Ectodermal cell (in vitro differentiated cells): ENCODE results near the gene PER3.
"Not testable (repeated sequence)": the region's sequence is repeated elsewhere in the genome, so short reads cannot be mapped to it uniquely, and the experiment has no call there.

Source experiments
- H3K27ac ChIP-seq: 2 replicates; pipeline ENCODE4 v1.7.0; 2013; ENCODE audit warnings: mild to moderate bottlenecking, low read depth, low read length; ENCODE audit not compliant: insufficient read depth, poor library complexity, severe bottlenecking
- H3K27me3 ChIP-seq: 2 replicates; pipeline ENCODE4 v1.7.0; 2013; ENCODE audit warnings: mild to moderate bottlenecking, low read length; ENCODE audit not compliant: insufficient read depth, control insufficient read depth, poor library complexity, severe bottlenecking
- H3K36me3 ChIP-seq: one replicate; pipeline ENCODE4 v1.7.0; 2013; ENCODE audit warnings: low read length; ENCODE audit not compliant: control insufficient read depth, insufficient read depth
- H3K4me1 ChIP-seq: one replicate; pipeline ENCODE4 v1.7.0; 2013; ENCODE audit warnings: low read length; ENCODE audit not compliant: control insufficient read depth, insufficient read depth
- H3K4me3 ChIP-seq: 2 replicates; pipeline ENCODE4 v1.7.0; 2013; ENCODE audit warnings: low read depth, low read length, control low read depth; ENCODE audit not compliant: insufficient read depth
- H3K9me3 ChIP-seq: 2 replicates; pipeline ENCODE4 v1.7.0; 2013; ENCODE audit warnings: mild to moderate bottlenecking, low read length, moderate library complexity; ENCODE audit not compliant: control insufficient read depth
- WGBS, 2 experiments: methylation state at CpG; one replicate each; pipeline ENCODE4 v1.1.7; 2013; ENCODE audit warnings: missing lambda C conversion rate in 2 of 2; 5-methylcytosine and 5-hydroxymethylcytosine counted together

Gene PER3

DNA sequence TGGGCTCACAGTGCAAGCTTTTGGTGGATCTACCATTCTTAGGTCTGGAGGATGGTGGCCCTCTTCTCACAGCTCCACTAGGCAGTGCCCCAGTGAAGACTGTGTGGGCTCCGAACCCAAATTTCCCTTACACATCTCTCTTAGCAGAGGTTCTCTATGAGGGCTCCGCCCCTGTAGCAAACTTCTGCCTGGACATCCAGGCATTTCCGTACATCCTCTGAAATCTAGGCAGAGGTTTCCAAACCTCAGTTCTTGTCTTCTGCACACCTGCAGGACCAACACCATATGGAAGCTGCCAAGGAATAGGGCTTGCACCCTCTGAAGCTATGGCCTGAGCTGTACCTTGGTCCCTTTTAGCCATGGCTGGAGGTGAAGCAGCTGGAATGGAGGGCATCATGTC, 6.9 kb downstream of the PER3 start:
- not testable (repeated sequence) for H3K4me1 ChIP-seq, H3K27me3 ChIP-seq, H3K9me3 ChIP-seq, H3K27ac ChIP-seq, H3K4me3 ChIP-seq
- peaks cover 32% of the 10 kb centered on the region for H3K36me3 ChIP-seq
- 92 to 96% methylated on average over 3 of the region's 3 CpGs for WGBS, 2 experiments

DNA sequence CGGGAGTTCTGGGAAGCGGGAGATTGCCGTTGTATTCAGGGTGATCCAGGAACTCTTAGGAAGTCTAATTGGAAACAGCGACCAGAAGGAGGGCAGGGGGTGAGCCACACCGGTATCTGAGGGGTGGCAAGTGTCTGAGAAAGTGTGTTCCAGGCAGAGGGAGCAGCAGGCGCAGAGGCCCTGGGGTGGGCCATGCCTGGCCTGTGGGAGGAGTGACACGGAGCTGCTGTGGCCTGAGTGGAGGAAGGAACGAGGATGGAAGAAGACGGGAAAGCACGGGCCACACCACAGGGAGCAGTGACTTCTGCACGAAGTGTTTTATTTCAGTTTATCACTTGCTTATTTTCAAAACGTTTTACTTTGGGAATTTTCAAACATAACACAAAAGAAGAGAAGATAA, 11.3 kb downstream of the PER3 start:
- peaks cover 9% of the 10 kb centered on the region for H3K36me3 ChIP-seq
- H3K9me3 ChIP-seq: no peaks in the 10 kb centered on the region
- no peak overlapping the region for H3K27ac ChIP-seq
- no peak overlapping the region for H3K4me3 ChIP-seq
- no peaks in the 10 kb centered on the region for H3K27me3 ChIP-seq
- 90% methylated on average over 12 of the region's 12 CpGs for WGBS, 2 experiments
- H3K4me1 ChIP-seq: no peaks in the 10 kb centered on the region

DNA sequence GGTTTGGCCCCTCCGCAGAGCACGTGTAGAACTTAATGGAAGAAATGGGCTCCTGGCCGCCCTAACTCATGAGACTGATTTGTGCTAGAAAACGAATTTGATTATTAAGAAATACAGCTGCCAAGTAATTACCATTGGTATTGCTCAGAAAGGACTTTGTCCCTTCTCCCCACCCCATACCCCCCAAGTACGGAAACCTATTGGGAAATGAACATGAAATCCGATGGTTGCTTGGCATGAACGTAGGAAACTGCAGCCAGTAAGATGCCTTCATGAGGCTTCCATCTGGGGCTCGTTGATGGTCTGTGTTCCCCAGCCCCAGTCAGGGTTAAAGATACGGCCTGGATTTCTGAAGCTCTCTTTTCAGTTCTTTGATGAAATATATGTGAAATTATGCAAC, 21.4 kb downstream of the PER3 start:
- H3K4me3 ChIP-seq: no peak overlapping the region
- WGBS, 2 experiments: 92 to 96% methylated on average over 9 of the region's 9 CpGs
- no peaks in the 10 kb centered on the region for H3K27me3 ChIP-seq
- H3K36me3 ChIP-seq: peaks cover 4% of the 10 kb centered on the region
- no peaks in the 10 kb centered on the region for H3K4me1 ChIP-seq
- no peak overlapping the region for H3K27ac ChIP-seq
- no peaks in the 10 kb centered on the region for H3K9me3 ChIP-seq

DNA sequence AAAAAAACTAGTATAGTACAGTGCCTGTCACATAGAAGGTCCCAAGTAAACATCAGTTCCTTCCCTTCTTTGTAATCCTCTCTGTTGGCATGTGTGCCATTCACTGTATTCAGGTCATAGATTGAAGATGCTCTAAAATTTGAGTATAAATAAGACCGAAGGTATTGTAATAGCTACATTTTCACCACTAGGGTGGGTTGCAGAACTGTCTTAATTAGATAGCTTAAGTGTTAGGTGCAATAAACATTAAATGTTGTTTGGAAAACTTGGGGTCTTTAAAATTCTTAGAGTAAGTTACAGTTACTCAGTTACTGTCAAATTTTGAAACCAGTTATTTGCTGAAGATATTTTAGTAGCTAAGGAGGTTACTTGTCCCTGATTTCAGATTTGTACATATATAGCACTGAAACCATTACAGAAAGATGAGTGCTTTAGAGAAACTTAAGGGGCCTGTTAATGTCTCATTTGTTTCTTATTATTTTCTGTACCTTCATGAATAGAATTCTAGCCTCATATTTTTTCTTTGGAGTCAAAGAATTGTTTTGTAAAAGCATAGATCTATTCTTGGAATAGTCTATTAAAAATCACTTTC, 24.3 kb downstream of the PER3 start:
- Histone ChIP-seq H3K27me3 (no peaks in the 10 kb centered on the region), H3K36me3 (peaks cover 9% of the 10 kb centered on the region), H3K9me3 (peaks cover 3% of the 10 kb centered on the region), H3K27ac (no peak overlapping the region), H3K4me1 (no peaks in the 10 kb centered on the region), H3K4me3 (no peak overlapping the region)
- WGBS, 2 experiments: 53 to 88% methylated on average over 1 of the region's 1 CpG

DNA sequence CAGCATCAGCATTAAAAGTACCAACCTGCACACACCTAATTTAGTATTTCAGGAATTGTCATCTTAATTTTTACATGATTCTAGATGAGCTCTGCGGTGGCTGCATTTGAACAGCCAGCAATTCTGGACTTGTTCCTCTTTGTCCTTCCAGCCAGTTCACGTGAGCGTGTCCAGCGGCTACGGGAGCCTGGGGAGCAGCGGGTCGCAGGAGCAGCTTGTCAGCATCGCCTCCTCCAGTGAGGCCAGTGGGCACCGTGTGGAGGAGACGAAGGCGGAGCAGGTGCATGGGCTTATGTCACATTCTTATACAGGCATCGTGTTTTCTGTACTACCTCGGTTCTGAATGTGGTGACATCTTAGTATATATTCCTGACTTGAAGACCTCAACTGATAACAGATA, 25.7 kb downstream of the PER3 start:
- Histone ChIP-seq H3K4me1 (no peaks in the 10 kb centered on the region), H3K36me3 (peaks cover 14% of the 10 kb centered on the region), H3K4me3 (no peak overlapping the region), H3K27ac (no peak overlapping the region), H3K9me3 (peaks cover 8% of the 10 kb centered on the region), H3K27me3 (no peaks in the 10 kb centered on the region)
- WGBS, 2 experiments: 93 to 96% methylated on average over 13 of the region's 13 CpGs

DNA sequence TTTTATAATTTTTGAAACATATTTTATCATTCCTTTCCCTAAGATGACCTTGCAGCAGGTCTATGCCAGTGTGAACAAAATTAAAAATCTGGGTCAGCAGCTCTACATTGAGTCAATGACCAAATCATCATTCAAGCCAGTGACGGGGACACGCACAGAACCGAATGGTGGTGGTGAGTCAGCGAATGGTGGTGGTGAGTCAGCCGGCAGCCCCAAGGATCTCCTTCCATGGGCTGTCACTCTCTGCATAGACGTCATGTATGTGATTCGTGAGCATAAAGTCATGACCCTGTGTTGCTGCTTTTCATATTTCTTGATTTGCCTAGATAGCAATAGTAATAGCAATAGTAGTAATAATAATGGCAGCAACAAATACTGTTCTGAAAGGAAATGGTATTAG, 26.3 kb downstream of the PER3 start:
- Histone ChIP-seq H3K36me3 (peaks cover 10% of the 10 kb centered on the region), H3K4me3 (no peak overlapping the region), H3K4me1 (no peaks in the 10 kb centered on the region), H3K27me3 (no peaks in the 10 kb centered on the region), H3K9me3 (peaks cover 8% of the 10 kb centered on the region), H3K27ac (no peak overlapping the region)
- WGBS, 2 experiments: 93 to 96% methylated on average over 7 of the region's 7 CpGs

DNA sequence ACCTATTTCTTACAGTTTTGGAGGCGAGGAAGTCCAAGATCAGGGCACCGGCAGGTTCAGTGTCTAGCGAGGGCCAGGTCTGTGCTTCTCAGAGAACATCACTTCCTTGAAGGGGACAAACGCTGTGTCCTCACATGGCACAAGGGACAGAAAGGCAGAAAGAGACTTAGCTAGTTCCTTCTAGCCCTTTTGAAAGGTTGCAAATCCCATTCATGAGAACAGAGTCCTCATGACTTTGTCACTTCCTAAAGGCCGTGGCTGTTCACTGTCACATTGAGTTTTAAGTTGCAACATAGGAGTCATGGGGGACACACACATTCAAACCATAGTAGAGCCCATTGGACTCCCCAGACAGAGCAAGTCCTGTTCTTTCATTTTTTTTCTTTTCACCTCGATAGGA, 27.4 kb downstream of the PER3 start:
- H3K27me3 ChIP-seq: no peaks in the 10 kb centered on the region
- 96 to 97% methylated on average over 6 of the region's 6 CpGs for WGBS, 2 experiments
- H3K4me1 ChIP-seq: no peaks in the 10 kb centered on the region
- H3K9me3 ChIP-seq: peaks cover 8% of the 10 kb centered on the region
- no peak overlapping the region for H3K27ac ChIP-seq
- peaks cover 10% of the 10 kb centered on the region for H3K36me3 ChIP-seq
- no peak overlapping the region for H3K4me3 ChIP-seq

DNA sequence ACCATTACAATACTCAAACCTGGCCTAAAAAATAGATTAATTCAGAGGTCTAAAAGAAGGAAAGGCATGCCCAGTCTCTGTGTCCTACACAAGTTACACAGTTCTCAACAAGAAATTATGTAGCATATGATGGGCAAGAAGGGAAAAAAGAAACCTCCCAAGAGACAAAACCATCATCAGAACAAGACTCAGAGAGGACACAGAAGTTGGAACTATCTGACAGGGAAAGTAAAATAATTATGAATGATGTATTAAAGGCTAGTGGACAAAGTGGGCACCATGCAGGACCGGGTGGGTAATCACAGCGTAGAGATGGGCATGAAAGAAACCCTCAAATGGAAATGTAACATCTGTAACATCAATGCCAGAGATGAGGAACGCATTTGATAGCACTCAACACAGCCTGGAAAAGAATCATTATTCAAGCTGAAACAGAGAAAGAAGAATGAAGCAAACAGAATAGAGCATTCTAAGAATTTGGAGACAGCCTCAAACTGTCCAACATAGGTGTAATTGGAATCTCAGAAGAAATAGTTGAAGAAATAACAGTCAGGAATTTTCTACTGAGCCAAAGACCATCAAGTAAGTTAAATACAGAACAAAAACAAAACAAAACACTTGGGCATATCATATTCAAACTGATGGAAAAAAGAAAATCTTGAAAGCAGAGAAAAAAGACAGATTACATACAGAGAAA, 29.7 kb downstream of the PER3 start:
- Histone ChIP-seq H3K4me3 (no peak overlapping the region), H3K4me1 (no peaks in the 10 kb centered on the region), H3K9me3 (peaks cover 8% of the 10 kb centered on the region), H3K27me3 (no peaks in the 10 kb centered on the region), H3K36me3 (peaks cover 10% of the 10 kb centered on the region), H3K27ac (no peak overlapping the region)
- WGBS, 2 experiments: 74 to 81% methylated on average over 3 of the region's 3 CpGs

DNA sequence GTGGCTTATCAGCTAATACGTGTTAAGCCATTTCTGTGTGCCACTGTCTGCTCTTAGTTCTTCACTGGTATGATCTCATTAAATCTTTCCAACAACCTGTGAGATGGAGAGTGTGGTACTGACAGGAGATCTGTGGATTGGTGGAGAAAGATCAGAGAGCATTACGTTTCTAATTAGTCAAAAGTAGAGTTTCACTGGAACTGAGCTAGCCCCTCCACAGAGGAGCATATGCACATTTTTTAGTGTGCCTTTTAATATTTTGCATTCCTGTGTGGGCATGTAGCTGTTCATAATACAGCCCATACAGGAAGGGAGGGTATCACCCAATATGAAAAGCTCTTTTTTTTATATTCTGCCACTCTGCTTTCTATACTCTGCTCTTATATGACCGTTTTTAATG, 37.2 kb downstream of the PER3 start:
- Histone ChIP-seq H3K36me3 (peaks cover 6% of the 10 kb centered on the region), H3K9me3 (no peaks in the 10 kb centered on the region), H3K4me1 (no peaks in the 10 kb centered on the region), H3K4me3 (no peak overlapping the region), H3K27me3 (no peaks in the 10 kb centered on the region), H3K27ac (no peak overlapping the region)
- 92 to 98% methylated on average over 2 of the region's 3 CpGs for WGBS, 2 experiments

DNA sequence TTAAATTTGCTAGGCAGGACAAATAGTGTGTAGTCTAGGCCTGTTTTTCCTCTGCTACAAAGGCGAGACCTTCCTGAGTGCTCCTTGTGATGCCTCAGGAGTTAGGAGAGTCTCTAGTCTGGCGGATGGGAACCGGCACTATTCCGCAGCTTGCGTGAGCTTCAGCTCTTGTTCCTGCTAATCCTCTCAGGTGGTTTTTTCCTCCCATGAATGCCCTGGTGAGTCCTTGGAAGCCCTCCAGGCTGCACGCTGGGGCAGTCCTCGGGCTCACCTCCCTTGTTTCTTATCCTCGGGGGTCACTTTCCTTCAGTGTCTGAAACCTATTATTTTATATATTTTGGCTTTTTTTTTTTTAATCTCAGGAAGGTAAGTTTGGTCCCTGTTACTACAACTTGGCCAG, 40.6 kb downstream of the PER3 start:
- Histone ChIP-seq H3K9me3 (no peaks in the 10 kb centered on the region), H3K4me1 (no peaks in the 10 kb centered on the region), H3K4me3 (no peak overlapping the region), H3K27ac (no peak overlapping the region), H3K27me3 (no peaks in the 10 kb centered on the region), H3K36me3 (peaks cover 4% of the 10 kb centered on the region)
- WGBS, 2 experiments: 79 to 93% methylated on average over 7 to 8 of the region's 8 CpGs
